ENCODE results near the gene PMF1.
A peak's percentile ranks its signal among the peaks of the same experiment; 100 is the strongest.

The PMF1 gene

DNA sequence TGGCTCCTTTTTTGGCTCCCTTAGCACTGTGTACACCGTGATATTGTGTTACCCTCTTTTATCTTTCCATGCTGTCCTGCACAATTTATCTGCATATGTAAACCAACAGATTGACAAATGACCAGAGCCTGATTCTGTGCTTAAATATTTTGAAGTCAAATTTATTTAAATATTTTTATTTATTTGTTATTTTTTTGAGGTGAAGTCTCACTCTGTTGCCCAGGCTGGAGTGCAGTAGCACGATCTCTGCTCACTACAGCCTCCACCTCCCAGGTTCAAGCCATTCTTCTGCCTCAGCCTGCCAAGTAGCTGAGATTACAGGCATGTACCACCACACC, 12.8 kb downstream of the PMF1 start:
- DNase-seq (ENCODE audit: low spot score), result no peak
- ChIA-PET POLR2A (ENCODE audit: low non-redundant PET) (interaction anchor here (0.6 kb wide), 1 partner anchor 56 kb away, joined by 4 read pairs; no protein-coding TSS in a partner anchor), CTCF (interaction anchor here (0.6 to 2.0 kb wide), 20 partner anchors 9 to 263 kb away, joined by 3 to 14 read pairs (median 4); partner anchors contain the start of genes BGLAP and VHLL)
- H3K27ac ChIP-seq, result peak overlapping the region; percentile 31
- TF ChIP-seq, protein P1, sequence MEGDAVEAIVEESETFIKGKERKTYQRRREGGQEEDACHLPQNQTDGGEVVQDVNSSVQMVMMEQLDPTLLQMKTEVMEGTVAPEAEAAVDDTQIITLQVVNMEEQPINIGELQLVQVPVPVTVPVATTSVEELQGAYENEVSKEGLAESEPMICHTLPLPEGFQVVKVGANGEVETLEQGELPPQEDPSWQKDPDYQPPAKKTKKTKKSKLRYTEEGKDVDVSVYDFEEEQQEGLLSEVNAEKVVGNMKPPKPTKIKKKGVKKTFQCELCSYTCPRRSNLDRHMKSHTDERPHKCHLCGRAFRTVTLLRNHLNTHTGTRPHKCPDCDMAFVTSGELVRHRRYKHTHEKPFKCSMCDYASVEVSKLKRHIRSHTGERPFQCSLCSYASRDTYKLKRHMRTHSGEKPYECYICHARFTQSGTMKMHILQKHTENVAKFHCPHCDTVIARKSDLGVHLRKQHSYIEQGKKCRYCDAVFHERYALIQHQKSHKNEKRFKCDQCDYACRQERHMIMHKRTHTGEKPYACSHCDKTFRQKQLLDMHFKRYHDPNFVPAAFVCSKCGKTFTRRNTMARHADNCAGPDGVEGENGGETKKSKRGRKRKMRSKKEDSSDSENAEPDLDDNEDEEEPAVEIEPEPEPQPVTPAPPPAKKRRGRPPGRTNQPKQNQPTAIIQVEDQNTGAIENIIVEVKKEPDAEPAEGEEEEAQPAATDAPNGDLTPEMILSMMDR (conservative IDR thresholded peaks at IDR 0.05; ENCODE audit: low read depth), result peak; percentile 16

DNA sequence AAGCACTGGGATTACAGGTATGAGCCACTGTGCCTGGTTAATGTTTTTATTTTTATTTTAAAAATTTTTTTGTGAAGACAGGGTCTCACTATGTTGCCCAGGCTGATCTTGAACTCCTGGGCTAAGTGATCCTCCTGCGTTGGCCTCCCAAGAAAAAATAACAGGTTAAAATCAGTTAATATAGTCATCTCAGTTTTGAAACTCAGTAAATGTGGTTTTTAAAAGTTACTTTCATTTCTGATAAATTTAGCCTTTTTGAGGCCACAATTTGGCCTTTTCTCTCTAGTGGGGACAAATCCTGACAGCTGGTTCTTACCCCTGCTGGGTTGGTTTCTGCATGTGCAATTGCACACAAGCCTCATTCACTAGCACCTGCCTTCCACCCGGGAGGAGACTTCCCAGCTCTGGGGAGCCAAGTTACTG, 13.3 kb downstream of the PMF1 start:
- ChIA-PET CTCF (interaction anchor here (0.6 to 2.0 kb wide), 9 partner anchors 12 to 263 kb away, joined by 3 to 14 read pairs (median 5); no protein-coding TSS in a partner anchor), POLR2A (ENCODE audit: low non-redundant PET) (no interaction called here)
- DNase-seq (ENCODE audit: low spot score), result no peak
- peak overlapping the region; percentile 31 for H3K27ac ChIP-seq
- TF ChIP-seq, protein P1 (conservative IDR thresholded peaks at IDR 0.05; ENCODE audit: low read depth), result no peak

GRCh38 chr1:156226782-156227181, 14.0 kb downstream of the PMF1 start:
- TF ChIP-seq, protein P1 (conservative IDR thresholded peaks at IDR 0.05; ENCODE audit: low read depth), result no peak

GRCh38 chr1:156228501-156228900, 15.7 kb downstream of the PMF1 start:
- no peak for DNase-seq (ENCODE audit: low spot score)
- peak overlapping the region; percentile 11; the same call in 1 of the 2 replicates for H3K27ac ChIP-seq
- POLR2A ChIA-PET (ENCODE audit: low non-redundant PET), result no interaction called here
- CTCF ChIA-PET, result interaction anchor here (0.6 to 1.0 kb wide), 2 partner anchors 91 to 99 kb away, joined by 3 to 5 read pairs; no protein-coding TSS in a partner anchor
- TF ChIP-seq, protein P1 (conservative IDR thresholded peaks at IDR 0.05; ENCODE audit: low read depth), result no peak

More at GRCh38 chr1:156226782-156227181, 14.0 kb downstream of the PMF1 start:
- no peak for DNase-seq (ENCODE audit: low spot score)
- ChIA-PET POLR2A (ENCODE audit: low non-redundant PET) (no interaction called here), CTCF (interaction anchor here (0.6 to 2.0 kb wide), 4 partner anchors 110 to 264 kb away, joined by 3 to 5 read pairs (median 4); no protein-coding TSS in a partner anchor)
- no peak overlapping the region for H3K27ac ChIP-seq

DNA sequence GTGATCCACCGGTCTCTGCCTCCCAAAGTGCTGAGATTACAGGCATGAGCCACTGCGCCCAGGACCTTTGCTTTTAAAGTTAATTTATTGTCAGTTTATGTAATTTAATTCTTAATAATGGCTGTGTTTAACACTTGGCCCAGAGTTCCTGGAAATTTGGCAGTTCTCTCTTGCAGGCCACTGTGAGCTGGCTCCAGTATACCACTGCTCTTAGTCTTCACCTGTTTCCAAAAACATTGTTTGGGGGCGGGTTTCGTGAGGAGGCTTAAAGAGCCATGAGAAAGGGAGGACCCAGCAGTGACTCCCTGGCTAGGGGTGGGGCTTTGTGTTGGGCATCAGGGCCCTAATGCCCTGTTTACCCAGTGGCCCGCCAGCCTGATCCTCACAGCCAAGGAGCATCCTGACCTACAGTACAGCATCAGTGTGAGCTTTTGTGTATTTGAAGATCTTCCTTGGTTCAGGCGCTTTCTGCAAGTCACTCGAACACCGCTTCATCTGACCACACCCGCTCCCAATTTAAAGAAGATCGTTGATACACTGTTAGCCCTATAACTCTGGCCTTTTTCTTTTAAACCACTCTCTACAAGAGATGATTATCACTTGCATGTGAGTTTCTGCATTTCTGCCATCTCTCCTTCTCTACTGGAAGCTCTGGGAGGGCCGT, 17.1 kb downstream of the PMF1 start:
- 0 out of 2 replicates have a peak overlapping the region, but pooled peaks have one; percentile 3 for H3K27ac ChIP-seq
- ChIA-PET CTCF (interaction anchor here (0.5 to 1.0 kb wide), 4 partner anchors 12 to 327 kb away, joined by 3 to 5 read pairs (median 3); no protein-coding TSS in a partner anchor), POLR2A (ENCODE audit: low non-redundant PET) (no interaction called here)
- TF ChIP-seq, protein P1 (conservative IDR thresholded peaks at IDR 0.05; ENCODE audit: low read depth), result no peak
- no peak for DNase-seq (ENCODE audit: low spot score)

DNA sequence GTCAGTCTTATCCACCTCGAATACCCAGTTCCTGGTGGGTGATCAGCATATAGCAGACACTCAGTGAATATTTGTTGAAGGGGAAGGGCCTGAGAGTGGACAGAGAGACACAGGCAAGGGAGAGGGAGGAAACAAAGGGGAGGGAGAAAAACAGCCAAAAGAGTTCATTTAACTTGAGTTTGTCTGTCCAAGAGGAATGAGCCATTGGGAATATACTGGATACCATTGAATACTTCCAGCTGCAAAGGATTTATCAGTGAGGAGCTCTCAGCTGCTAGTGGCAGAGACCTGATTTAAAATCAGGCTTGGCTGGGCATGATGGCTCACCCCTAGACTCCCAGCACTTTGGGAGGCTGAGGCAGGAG, 17.6 kb downstream of the PMF1 start:
- POLR2A ChIA-PET (ENCODE audit: low non-redundant PET), result interaction anchor here (0.6 kb wide), 1 partner anchor 25 kb away, joined by 4 read pairs; no protein-coding TSS in a partner anchor
- CTCF ChIA-PET, result interaction anchor here (0.5 to 0.8 kb wide), 3 partner anchors 11 to 328 kb away, joined by 3 to 5 read pairs (median 3); no protein-coding TSS in a partner anchor
- TF ChIP-seq, protein P1 (conservative IDR thresholded peaks at IDR 0.05; ENCODE audit: low read depth), result no peak
- H3K27ac ChIP-seq, result no peak overlapping the region
- no peak for DNase-seq (ENCODE audit: low spot score)

Measured in RWPE1 (cell line).